ENCODE data around the gene ADCK1.
A peak's percentile ranks its signal among the peaks of the same experiment; 100 is the strongest.
"Not testable (repeated sequence)": the region's sequence is repeated elsewhere in the genome, so short reads cannot be mapped to it uniquely, and the experiment has no call there.

Gene ADCK1

GRCh38 chr14:77809011-77809410 lies 9.1 kb downstream of the ADCK1 start:
- DNase-seq = no peak

- DNase-seq = no peak
Measured at GRCh38 chr14:77812028-77812427, 12.1 kb downstream of the ADCK1 start.

DNA sequence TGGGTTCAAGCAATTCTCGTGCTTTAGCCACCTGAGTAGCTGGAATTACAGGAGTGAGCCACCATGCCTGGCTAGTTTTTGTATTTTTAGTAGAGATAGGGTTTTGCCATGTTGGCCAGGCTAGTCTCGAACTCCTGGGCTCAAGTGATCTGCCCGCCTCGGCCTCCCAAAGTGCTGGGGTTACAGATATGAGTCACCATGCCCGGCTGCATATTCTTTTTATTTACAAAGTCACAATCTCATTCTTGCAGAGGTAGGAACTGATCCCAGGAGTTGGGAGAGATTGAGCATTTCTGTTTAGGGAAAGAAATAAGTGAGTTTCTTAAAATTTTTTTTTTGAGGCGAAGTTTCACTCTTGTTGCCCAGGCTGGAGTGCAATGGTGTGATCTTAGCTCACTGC lies 12.8 kb downstream of the ADCK1 start:
- DNase-seq = not testable (repeated sequence)

- DNase-seq = no peak
Measured at GRCh38 chr14:77822307-77822706, 22.4 kb downstream of the ADCK1 start.

DNA sequence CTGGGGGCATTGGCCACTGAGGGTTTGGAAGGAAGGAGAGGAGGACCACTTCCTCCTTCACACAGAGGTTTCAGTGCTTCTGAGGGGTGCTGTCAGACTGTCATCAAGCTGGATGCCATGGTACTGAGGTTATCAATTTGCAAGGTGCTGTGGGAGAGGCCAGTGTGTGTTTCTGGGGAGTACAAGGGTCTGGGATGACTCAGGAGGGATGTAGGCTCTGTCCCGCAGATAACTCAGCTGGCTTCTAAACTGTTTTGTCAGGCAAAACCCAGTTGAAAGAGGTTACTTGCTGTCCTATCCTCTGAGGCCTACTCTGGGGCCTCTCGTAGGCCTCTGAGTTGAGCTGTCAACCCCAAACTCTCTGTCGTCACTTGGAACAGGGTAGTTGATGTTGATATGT lies 22.8 kb downstream of the ADCK1 start:
- DNase-seq = no peak

- DNase-seq = no peak
Measured at GRCh38 chr14:77823378-77823777, 23.5 kb downstream of the ADCK1 start.

GRCh38 chr14:77825895-77826519 lies 26.1 kb downstream of the ADCK1 start:
- DNase-seq = no peak

DNA sequence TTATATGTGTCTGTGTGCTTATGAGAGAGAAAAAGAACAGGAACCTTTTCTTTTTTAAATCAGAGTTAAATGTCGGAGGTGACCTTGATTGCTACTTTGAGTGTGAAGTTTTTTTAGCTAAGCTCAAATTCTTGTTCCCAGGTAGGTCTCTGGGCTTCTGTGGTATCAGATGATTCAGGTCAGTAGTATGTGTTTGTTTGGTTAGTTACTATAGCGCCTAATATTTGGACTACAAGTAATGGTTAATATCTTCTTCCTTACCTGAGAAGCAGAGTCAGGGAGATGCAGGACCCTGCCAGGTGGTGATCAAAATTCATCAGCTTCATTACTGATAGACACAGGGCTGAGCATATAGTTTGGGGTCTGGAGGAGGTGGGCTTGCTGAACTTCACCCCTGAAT lies 30.8 kb downstream of the ADCK1 start:
- DNase-seq = no peak

- no peak for DNase-seq
Measured at GRCh38 chr14:77832297-77832696, 32.4 kb downstream of the ADCK1 start.

DNA sequence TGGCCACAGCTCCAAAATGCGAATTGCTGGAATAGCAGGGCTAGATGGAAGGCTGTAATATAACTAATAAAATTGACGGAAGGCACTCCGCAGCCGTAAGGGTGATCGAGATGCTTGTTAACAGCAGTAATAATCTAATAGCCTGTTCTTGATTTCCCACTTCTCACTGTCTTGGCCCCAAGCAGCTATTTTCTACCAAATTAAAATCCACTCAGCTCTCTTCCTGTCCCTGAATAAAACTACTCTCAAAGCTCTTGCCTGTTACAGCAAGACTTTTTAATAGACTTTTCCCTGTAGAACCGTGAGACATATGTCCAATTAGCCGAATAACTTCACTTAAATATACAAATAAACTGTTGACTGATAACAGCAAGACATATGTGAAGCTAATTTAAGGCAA lies 38.0 kb downstream of the ADCK1 start:
- DNase-seq = no peak

GRCh38 chr14:77838831-77839511 lies 39.1 kb downstream of the ADCK1 start:
- no peak for DNase-seq

GRCh38 chr14:77843195-77843594 lies 43.3 kb downstream of the ADCK1 start:
- DNase-seq = no peak

DNA sequence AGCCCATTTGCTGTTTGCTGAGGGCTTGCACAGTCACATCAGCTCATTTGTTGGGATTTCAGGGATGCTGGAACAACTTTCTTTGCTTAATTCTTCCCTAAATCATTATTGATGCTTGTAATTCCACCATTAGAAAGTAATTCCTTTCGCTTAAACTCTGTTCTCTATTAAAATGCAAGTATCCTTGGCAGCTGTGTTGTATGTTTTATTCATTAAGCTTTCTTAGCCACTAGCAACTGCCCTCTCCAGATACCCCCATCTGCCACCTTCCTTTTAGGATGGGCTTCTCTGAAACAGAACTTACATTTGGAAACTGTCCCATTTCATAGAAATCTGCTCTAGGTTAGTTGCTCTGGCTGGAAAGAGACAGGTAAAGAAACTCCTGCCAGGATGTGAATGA lies 43.7 kb downstream of the ADCK1 start:
- DNase-seq = no peak

DNA sequence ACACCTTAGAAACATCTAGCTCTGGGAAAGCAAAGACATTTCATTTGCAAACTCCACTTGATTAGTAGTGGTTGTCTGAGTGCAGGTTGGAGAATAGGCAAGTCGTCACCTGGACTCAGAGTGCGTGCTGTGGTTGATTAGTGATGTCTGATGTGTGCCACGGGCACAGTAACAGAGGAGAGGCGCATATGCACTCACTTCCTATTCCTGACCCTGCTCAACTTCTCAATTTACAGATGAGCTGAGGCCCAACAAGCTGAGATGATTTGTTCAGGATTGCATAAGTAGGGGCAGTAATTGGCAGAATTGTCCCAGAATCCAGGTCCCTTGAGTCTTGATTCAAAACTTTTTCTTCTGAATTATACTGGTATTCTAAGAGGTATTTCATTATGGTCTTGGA lies 44.9 kb downstream of the ADCK1 start:
- DNase-seq = no peak

DNA sequence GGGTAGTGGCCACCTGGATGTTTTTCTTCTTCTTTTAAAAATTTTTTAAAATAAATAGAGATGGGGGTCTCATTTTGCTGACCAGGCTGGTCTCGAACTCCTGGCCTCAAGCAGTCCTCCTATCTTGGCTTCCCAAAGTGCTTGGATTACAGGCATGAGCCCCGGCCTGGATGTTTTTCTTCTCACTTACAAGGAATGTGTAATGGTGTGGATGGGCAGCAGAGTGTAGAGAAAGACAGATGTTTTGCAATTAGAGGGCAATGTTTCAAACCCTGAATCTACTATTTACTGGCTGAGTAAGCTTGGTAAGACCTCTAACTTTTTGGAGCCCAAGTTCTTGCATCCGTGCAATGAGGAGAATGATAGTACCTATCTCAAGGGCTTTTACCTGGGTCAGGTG lies 48.1 kb downstream of the ADCK1 start:
- DNase-seq = no peak

GRCh38 chr14:77849711-77850110 lies 49.8 kb downstream of the ADCK1 start:
- no peak for DNase-seq

DNA sequence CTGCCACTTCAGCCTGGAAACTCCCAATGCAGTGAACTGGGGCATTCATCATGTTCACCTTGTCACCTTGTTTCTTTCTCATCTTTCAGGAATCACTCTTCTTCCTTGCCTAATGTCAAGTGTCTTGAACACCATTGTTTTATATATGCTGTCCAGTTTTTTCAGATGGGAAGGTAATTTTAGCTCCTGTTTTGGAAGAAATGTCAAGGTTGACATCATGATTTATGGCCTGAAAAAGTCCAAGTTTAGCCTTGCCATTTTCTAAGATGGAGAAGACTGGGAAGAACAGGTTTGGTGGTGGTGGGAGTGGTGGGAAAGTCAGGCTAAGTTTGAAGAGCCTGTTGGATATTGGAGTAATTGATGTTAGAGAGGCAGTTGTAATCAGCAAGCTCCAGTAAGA lies 54.0 kb downstream of the ADCK1 start:
- DNase-seq = no peak

DNA sequence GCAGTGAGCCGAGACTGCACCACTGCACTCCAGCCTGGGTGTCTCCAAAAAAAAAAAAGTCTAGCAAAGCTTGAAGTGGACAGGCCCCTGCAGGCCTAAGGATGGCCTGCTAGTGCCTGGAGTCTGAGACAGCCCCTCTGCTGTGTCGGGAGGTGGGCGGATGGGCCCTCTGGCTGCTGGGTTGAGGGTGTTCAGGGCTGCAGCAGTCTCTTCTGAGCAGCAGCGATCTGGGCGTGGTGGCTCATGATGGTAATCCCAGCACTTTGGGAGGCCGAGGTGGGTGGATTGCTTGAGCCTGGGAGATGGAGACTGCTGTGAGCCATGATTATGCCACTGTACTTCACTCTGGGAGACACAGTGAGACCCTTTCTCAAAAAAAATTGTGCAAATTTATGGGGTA lies 57.0 kb downstream of the ADCK1 start:
- DNase-seq = no peak

- DNase-seq = no peak
Measured at GRCh38 chr14:77859934-77860570, 60.1 kb downstream of the ADCK1 start.

GRCh38 chr14:77861201-77861600 lies 61.3 kb downstream of the ADCK1 start:
- DNase-seq = no peak

GRCh38 chr14:77862154-77862786 lies 62.4 kb downstream of the ADCK1 start:
- DNase-seq = peak; percentile 28

GRCh38 chr14:77864085-77864484 lies 64.2 kb downstream of the ADCK1 start:
- DNase-seq = no peak

- no peak for DNase-seq
Measured at GRCh38 chr14:77864580-77864979, 64.7 kb downstream of the ADCK1 start.

DNA sequence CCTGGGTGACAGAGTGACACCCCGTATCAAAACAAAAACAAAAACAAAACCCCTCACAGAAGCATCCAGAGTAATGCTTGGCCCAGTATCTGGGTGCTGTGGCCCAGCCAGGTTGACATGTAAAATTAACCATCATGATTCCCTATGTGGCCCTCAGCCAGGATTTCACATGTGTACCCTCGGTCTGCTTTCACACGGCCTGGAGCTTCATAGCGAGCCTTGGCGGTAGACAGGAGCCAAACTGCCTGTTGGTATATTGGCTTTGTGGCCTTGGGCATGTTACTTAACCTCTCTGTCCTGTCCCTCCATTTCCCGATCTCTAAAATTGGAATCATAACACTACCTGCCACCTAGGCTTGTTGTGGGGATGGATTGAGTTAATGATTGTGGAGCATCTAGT lies 65.5 kb downstream of the ADCK1 start:
- no peak for DNase-seq
